Measurements from ENCODE around the gene AMMECR1. TPM values are rescaled to one million over a fixed set of nuclear protein-coding genes. Genes with fewer than 3 reads are reported as not detected.
"Not testable (repeated sequence)": the region's sequence is repeated elsewhere in the genome, so short reads cannot be mapped to it uniquely, and the experiment has no call there.

Gene AMMECR1
- 12.2 TPM for total RNA-seq

GRCh38 chrX:110317820-110318663 is at the start of gene AMMECR1:
TSS of gene AMMECR1 (minus strand) at chrX:110318085. CDS start at chrX:110318071, 14 bp downstream.
- peak; percentile 80 for DNase-seq (ENCODE audit: low spot score)

GRCh38 chrX:110363244-110363643 is 45.4 kb upstream of the AMMECR1 start:
- DNase-seq (ENCODE audit: low spot score) = no peak

GRCh38 chrX:110359273-110359672 is 41.4 kb upstream of the AMMECR1 start:
- no peak for DNase-seq (ENCODE audit: low spot score)

- DNase-seq (ENCODE audit: low spot score) = no peak
Observed at GRCh38 chrX:110358548-110358947, 40.7 kb upstream of the AMMECR1 start, which contains the start of gene RTL9. TSS of gene RTL9 (plus strand) at chrX:110358848. CDS start at chrX:110450618, 91,770 bp downstream.

- no peak for DNase-seq (ENCODE audit: low spot score)
Observed at GRCh38 chrX:110346681-110347080, 28.8 kb upstream of the AMMECR1 start.

- DNase-seq (ENCODE audit: low spot score) = no peak
Observed at GRCh38 chrX:110341189-110342035, 23.5 kb upstream of the AMMECR1 start.

GRCh38 chrX:110338935-110339334 is 21.1 kb upstream of the AMMECR1 start:
- DNase-seq (ENCODE audit: low spot score) = no peak

GRCh38 chrX:110333458-110333857 is 15.6 kb upstream of the AMMECR1 start:
- not testable (repeated sequence) for DNase-seq (ENCODE audit: low spot score)

- no peak for DNase-seq (ENCODE audit: low spot score)
Observed at GRCh38 chrX:110331444-110332030, 13.7 kb upstream of the AMMECR1 start.

GRCh38 chrX:110328613-110329012 is 10.7 kb upstream of the AMMECR1 start:
- not testable (repeated sequence) for DNase-seq (ENCODE audit: low spot score)

- no peak for DNase-seq (ENCODE audit: low spot score)
Observed at GRCh38 chrX:110327336-110327735, 9.5 kb upstream of the AMMECR1 start.

- no peak for DNase-seq (ENCODE audit: low spot score)
Observed at GRCh38 chrX:110326712-110327111, 8.8 kb upstream of the AMMECR1 start.

GRCh38 chrX:110322603-110323002 is 4.7 kb upstream of the AMMECR1 start:
- DNase-seq (ENCODE audit: low spot score) = no peak

GRCh38 chrX:110321670-110322069 is 3.8 kb upstream of the AMMECR1 start:
- no peak for DNase-seq (ENCODE audit: low spot score)

GRCh38 chrX:110321081-110321480 is 3.2 kb upstream of the AMMECR1 start:
- DNase-seq (ENCODE audit: low spot score) = no peak

- DNase-seq (ENCODE audit: low spot score) = no peak
Observed at GRCh38 chrX:110320381-110320987, 2.6 kb upstream of the AMMECR1 start.

- DNase-seq (ENCODE audit: low spot score) = no peak
Observed at GRCh38 chrX:110318664-110318968, 731 bp upstream of the AMMECR1 start.

GRCh38 chrX:110317061-110317819 is 645 bp downstream of the AMMECR1 start:
- no peak for DNase-seq (ENCODE audit: low spot score)

- DNase-seq (ENCODE audit: low spot score) = no peak
Observed at GRCh38 chrX:110316351-110317060, 1.4 kb downstream of the AMMECR1 start.

- no peak for DNase-seq (ENCODE audit: low spot score)
Observed at GRCh38 chrX:110315551-110315950, 2.3 kb downstream of the AMMECR1 start.
